Activated CD8-positive, alpha-beta memory T cell treated with anti-CD3 and anti-CD28 coated beads for 4 hours (primary cell): Measurements from ENCODE around the gene CADM3.

Experiments used
- DNase-seq, 2 donors: peaks; one replicate each; pipeline ENCODE4 v3.0.0-alpha.2; 2020; ENCODE audit warnings: low read depth in 2 of 2

CADM3 gene

DNA sequence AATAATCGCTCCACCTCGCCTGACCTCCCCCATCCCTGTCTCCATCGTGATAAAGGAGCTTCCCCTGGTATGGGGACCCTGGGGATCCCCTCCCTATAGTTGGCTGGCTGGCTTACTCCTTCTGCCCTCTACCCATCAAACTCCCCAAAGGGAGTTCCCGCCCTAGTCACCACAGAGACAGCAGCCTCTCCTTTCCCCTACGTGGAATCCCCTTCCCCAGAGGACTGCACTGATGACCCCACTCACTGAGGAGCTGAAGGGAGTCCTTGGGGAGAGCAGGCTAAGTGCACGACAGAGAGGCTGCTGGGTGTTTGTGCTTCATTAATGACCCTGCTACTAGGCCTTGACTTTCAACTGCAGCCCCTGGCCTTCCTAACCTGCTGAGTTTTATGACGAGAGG, 1.9 kb downstream of the CADM3 start:
- no peak for DNase-seq

DNA sequence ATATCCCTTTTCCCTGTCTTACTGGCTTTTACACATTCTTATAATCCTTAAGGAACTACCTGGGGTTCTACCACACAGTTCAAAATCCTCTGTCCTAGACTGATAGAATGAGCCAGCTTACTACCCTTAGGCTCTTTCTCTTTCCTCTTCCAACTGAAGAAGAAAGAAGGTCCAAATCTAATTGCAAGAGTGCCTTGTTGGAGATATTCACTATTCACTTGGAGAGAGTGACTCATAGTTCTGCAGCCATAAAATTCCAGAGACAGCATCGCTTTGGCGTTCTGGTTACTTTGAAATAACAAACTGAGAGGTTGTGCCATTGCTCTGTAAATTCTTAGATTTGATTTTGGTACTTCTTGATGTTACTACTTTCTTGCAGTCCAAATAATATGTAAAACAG, 4.2 kb downstream of the CADM3 start:
- no peak for DNase-seq

DNA sequence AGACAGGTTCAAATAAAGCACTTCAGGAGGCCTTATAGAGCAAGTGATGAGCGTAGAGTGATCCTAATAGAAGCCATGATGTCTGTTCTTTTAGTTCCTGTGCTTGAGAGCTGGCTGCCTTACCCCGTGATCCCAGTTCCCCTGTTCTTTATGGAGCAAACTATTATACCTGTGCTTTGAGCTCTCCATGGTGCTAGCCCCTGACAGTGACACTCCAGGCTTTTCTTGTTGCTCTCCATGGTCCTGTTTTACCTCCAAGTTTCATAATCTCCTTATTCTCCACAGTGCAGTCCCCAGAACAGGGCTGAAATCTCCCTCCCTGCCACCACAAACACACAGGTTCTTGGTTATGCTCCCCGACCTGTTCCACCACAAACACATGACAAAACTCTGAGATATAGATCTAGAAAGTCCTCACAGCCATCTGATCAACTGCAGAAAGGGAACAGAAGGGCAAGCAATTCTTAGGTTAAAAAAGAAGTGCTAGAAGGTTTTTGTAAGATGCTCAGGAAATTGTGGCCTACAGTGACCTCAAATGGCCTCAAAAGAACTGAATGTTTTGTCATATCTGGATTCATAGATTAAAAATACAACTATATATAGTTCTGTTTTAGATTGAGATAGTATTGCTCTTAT, 6.0 kb downstream of the CADM3 start:
- no peak for DNase-seq

DNA sequence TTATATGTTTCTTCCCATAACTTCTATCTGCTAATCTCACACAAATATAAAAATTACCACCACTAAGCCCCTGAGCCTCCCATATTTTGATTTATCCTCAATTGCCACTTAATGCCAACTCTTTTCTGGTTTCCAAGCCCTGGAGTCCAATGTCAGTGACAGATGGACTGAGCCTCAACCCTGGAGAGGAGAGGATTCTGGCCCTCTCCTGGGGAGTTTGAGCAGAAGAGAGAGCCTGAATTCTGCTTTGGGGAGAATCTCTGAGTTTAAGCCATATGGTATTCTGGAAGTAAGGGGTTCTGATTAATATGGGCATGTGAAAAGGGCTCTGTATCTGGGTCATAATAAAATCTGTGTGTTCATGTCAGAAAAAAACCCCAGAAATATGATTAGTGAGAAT, 8.5 kb downstream of the CADM3 start:
- no peak for DNase-seq

DNA sequence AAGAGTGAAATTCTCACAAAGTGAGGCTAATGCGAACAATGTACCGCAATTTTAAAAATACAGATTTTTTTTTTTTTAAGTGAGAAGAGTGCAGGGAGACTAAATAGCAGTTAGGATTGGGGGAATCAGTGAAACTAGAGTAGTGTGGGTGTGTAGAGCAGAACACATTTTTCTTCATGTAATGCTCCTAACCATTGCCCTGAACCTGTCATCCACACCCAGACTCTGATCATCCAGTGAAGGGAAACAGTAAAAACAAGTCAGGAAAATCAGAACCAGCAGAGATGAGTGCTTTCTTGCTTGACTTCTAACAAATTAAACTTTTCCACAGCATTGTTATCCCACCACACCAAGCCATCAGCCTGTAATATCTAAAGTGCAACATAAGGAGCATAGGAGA, 9.1 kb downstream of the CADM3 start:
- DNase-seq = no peak

DNA sequence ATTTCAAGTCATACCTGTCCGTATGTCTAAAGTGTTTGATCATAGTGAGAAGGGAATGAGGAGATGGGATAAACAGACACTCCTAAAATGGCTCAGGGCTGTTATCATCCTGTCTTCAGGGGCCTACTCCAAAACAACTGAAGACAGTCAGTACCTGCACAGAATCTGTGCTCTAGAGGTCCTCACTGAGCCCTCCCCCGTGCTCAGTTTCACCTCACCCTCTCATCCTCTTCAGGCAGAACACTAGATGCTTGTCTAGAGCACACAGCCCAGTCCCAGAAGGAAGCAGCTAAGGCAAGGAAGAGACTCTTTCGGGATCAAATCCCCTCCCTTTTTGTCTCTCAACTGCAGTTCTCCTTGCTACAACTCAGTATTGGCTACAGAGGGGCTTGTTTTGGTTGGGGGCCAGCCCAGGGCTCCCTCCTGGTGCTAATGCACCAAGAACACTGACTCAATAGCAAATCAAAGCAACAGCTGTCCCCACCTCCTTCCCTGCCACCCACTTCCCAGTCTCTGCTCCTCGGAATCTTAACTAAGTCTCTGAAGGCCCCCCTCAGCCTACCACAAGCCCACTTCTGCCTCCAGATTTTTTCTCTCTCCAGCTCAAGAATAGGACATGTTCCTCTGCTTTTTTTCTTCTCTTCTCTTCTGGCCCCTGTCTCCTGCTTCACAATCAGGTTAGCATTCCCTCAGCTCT, 10.1 kb downstream of the CADM3 start:
- DNase-seq = no peak

DNA sequence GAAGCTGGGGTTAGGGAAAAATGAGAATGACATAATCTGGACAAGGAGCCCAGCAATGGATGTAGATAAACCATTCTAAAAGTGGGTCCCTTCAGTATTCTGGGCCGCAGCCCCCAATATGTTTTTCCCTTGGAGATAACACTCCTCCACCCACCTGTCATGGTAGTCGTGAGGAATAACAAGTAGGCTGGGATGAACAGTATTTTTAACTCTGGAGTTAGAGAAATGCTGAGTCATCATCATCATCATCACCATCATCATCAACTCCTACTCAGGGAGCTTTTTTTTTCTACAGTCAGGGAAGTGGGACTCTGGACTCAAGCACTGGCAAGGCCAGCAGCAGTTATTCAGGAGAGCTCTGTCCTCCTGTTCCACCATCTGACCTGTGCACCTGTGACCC, 12.8 kb downstream of the CADM3 start:
- DNase-seq = no peak

DNA sequence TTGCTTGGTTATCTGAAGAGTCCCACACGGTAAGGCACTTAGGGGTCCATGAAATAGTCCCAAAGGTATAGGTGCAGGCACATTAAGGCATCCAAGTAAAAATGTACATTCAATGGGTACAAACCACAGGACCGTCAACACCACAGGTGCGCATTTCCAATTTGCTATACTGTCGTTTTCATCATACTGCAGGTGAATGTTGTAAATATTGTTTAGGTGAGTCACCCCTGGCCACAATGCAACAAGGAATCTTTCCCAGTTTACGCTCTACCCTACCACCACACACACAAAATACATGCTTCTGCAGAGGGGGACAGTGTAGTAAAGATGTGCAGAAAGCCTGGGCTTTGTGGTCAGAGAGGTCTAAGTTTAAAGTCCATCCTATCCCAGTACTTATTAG, 13.7 kb downstream of the CADM3 start:
- DNase-seq = no peak

DNA sequence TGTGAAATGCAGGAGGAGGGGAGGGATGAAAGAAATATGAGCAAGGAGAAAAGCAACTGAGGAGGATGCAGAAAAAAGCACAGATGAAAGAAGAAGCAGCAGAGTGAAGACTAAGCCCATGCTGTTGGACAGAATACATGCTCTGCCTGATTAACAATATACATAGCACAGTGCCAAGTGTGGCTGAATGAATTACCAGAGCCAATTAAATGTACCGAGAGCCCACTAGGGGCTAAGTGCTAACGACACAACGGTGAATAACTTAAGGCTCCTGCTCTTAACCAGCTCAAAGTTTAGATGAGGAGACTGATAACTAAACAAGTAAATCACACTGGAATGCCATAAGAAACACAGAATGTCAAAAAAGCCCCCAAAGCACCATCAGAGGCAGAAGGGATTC, 15.6 kb downstream of the CADM3 start:
- DNase-seq = no peak

DNA sequence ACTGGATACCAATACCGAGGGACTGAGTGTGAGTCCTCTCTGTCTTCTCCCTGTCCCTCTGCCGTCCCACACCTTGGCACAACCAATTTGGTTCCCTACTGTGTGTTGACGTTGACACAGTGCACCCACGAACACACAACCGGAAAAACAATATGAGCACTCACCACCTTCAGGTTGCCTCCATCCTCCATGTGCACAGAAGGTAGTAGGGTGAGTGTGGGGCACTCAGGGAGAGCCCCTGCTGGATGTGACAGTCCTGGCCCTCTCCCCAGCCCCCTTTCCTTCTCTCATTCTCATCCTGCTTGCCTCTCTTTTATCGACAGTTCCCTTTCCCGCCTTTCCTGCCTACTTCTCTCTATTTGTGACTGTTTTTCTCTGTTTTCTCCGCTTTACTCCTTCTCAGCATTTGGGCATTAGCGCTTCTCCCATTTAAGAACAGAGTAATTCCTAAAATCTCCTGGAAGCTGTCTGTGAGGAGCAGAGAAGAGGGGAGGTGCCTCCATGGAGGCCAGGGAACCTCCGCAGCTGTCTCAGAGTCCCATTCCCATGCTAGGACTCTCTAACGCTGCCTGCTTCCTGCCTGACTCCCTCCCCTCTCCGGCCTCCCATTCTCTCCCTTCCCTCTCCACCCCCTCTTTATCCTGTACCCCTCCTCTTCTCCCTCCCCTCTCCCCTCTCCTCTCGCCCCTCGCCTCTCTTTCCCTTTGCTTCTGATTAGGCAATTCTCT, 16.4 kb downstream of the CADM3 start:
- DNase-seq = no peak

DNA sequence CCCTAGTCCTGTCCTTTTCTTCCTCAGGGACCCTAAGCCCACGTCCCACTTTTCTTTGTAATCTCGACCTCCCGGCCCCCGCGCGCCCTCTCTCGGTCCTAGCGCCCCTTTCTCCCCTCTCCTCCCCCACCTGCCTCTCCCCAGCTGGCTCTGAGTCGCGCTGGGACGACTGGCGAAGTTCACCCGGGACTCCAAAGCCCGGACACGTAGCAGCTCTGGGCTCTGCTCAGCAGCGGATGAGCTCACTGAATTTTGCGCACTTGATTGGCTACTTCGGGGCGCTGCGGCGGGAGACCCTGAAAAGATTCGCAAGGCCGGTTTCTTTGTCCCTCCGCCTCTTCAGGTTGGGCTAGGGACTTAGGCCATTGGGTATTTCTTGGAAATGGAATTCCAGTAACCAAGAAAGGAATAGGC, 17.0 kb downstream of the CADM3 start:
- DNase-seq = no peak

DNA sequence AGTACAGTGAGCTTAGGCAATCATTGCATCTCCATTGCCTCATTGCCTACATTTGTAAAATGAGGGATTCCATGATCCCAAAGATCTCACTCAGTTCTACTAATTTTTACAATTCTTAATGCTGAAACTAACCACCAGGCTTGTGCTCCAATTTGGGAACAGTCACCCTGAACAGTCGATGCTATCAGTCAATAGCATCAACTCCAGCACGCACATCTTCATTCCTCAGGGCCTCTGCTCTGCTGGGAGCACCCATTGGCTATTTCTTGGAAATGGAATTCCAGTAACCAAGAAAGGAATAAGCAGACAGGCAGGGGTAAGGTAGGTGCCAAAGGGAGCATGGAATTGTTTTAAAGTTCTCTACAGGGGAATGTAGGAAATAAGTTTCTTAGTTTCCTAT, 19.0 kb downstream of the CADM3 start:
- no peak for DNase-seq

DNA sequence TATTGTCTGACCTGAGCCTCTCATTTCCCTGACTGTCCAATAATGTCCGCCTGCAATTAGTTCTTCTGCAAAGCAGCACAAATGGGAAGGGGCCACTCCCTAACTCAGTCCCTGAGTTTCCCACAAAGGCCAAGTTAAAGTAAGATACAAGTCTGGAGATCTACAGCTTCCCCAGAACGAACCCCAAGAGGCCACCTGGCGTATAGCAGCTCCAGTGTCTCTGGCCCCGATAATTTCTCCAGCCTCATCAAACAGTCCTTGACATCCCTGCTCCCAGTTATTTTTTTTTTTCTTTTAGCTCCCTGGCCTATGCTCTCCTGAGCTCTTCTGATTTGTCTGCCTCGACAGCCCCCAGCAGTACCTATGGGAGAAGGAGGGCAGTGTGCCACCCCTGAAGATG, 25.1 kb downstream of the CADM3 start:
- no peak for DNase-seq

DNA sequence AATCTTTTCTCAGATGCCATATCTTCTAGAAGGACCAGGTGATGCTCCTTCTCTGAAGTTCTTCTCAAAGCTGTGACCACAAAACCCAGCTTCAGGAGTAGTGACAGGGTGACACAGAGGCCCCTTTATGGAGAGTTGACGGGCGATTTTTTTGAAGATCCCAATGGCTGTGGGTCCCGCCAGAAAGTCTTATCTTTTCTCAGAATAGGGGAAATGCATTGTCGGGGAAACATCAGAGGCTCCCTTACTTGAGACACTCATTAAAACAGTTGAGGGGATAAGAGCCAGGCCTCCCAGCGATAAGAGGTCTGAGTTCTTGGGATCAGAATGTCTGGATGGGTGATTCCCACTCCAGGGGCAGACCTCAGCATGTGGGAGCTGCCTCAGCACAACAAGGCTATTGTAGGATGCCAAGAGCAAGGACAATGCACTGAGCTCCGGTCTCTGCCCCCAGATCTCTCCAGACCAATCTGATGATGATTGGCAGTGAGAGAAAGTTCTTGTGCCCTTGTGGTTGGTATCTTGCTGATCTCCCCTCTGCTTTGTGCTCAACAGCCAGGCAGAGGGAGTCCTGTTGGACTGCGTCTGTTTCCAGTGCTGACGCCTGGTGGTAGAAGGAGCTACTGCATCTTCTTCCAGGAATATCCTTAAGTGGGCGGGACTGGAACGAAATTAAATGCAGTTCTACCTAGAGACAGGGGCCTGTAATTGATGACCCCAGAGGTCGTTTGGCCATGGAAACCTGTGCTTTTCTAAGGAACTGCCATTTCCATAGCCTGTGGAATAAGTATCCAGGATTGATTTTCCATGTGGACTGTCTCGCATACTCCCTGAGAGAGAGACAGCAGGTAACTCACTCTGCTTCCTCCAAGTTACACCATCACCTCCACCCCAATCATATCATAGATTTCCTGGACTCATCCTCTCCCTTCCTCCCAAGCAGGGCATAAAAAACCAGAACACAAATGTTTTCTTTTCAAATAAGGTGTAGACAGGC, 26.4 kb downstream of the CADM3 start:
- DNase-seq = no peak

DNA sequence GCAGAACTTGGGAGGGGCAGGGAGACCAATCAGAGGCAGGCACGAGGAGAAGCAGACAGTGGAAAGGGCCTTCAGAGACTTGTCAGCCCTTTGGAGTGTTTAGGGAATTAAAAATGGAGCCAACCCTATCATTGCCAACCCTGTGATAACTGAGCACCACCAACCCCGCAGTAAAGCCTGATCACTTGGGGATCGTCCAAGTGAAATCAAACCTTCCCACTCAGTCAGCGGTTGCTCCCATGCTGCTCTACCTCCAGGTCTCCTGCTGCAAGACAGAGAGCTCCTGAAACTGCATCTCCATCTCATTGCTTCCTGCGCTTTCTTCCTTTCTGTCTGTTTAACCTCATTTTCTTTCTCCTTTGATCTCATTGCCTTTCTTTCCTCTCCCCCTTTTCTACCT, 28.5 kb downstream of the CADM3 start:
- DNase-seq = no peak

DNA sequence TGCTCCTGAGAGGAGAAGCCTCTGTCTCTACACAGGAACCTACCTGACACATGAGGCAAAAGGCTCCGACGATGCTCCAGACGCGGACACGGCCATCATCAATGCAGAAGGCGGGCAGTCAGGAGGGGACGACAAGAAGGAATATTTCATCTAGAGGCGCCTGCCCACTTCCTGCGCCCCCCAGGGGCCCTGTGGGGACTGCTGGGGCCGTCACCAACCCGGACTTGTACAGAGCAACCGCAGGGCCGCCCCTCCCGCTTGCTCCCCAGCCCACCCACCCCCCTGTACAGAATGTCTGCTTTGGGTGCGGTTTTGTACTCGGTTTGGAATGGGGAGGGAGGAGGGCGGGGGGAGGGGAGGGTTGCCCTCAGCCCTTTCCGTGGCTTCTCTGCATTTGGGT, 29.4 kb downstream of the CADM3 start:
- no peak for DNase-seq

DNA sequence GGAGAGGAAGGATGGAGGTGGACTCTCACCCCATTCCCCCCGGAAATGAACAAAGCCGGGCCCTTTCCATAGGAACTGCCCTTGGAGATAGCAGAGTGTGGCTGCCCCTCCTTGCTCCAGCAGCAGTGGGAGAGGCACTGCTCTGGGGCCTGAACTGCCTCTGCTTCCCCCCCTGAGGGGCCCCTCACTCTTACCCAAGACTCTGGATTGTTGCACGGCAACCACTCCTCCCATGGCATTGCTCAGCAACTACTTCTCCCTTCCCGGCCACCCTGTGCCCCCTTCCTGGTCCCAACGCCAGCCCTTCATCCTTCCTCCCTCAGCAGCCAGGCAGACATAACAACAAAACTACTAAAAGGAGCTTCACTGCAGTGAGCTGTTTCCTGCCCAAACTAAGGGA, 30.2 kb downstream of the CADM3 start:
- no peak for DNase-seq

DNA sequence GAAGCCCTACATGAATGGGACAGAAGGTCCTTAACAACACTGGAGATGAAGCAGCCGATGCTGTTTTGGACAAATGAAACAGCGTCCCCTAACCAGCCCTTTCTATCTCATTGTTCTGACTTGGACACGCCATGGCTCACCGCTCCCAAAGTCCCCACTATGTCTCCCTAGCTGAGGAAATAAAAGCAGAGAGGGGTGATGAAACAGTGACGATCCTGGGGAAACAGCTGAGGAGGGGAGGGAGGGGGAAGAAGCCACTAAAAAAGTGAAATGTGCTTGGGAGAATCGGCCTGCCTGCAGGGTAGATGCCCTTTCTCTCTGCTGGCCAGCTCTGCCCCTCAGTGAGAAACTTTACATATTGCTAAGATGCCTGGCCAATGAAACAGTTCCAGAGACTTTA, 32.2 kb downstream of the CADM3 start:
- DNase-seq = no peak

DNA sequence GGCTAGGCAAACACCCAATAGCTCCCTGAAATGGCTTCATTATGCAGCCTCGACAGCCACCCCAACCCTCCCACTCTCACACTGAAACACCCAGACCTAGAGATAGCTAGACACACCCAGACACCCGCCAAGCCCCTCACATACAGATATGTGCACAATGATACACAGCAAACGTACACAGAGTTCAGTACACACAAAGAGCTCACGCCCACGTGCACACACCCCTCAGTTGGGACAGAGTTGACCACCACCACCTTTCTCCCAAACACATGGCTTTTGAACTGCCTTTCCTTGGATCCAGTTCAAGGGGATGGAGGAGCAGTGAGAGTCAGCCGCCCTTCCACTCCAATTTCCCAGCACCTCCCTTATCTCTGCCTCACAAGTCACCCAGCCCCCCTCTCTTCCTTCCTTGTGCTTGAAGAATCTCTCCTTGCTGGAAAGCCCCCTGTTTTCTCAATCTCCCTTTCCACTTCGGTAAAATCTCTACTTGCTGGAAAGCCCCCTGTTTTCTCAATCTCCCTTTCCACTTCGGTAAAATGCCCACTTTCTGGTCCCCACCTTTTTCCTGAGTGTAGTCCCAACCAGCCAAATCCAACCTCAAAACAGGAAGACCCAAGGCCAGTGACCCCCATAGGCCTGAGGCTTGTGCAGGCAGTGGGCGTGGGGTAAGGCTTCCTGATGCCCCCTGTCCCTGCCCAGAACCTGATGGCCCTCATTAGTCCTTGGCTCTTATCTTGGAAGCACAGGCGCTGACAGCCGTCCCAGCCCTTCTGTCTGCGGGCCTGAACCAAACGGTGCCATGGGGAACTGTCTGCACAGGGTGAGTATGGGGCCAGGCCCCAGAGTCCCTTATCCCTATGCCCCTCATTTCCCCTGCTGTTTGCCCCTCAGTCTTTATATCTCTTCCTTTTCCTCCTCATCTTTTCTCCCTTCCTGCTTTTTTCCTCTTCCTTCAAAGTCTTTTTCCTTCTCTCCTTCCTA, 33.0 kb downstream of the CADM3 start, which contains the start of gene ACKR1:
ACKR1 (plus strand) TSS at position 715 of the 981 bp plus-strand sequence; CDS start at position 800, 85 bp downstream.
- DNase-seq = no peak

DNA sequence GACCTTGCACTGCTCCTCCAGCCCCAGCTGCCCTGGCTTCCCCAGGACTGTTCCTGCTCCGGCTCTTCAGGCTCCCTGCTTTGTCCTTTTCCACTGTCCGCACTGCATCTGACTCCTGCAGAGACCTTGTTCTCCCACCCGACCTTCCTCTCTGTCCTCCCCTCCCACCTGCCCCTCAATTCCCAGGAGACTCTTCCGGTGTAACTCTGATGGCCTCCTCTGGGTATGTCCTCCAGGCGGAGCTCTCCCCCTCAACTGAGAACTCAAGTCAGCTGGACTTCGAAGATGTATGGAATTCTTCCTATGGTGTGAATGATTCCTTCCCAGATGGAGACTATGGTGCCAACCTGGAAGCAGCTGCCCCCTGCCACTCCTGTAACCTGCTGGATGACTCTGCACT, 33.8 kb downstream of the CADM3 start:
- no peak for DNase-seq

DNA sequence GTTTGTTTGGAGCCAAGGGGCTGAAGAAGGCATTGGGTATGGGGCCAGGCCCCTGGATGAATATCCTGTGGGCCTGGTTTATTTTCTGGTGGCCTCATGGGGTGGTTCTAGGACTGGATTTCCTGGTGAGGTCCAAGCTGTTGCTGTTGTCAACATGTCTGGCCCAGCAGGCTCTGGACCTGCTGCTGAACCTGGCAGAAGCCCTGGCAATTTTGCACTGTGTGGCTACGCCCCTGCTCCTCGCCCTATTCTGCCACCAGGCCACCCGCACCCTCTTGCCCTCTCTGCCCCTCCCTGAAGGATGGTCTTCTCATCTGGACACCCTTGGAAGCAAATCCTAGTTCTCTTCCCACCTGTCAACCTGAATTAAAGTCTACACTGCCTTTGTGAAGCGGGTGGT, 34.7 kb downstream of the CADM3 start:
- no peak for DNase-seq
